Ishikawa (cell line): ENCODE measurements around the gene AIPL1.

Experiments
- CEBPB ChIP-seq: IDR thresholded peaks from 2 replicates; pipeline ENCODE4 v1.6.1; 2012
- CREB1 ChIP-seq: IDR thresholded peaks from 2 replicates; pipeline ENCODE4 v1.6.1; 2012; ENCODE audit warnings: low read depth
- EGR1 ChIP-seq: IDR thresholded peaks from 2 replicates; pipeline ENCODE4 v1.6.1; 2012
- EP300 ChIP-seq: IDR thresholded peaks from 2 replicates; pipeline ENCODE4 v1.6.1; 2012; ENCODE audit warnings: borderline replicate concordance
- FOXM1 ChIP-seq: IDR thresholded peaks from 2 replicates; pipeline ENCODE4 v1.6.1; 2012; ENCODE audit warnings: low read depth, borderline replicate concordance
- MAX ChIP-seq: IDR thresholded peaks from 2 replicates; pipeline ENCODE4 v1.6.1; 2012
- NFIC ChIP-seq: IDR thresholded peaks from 2 replicates; pipeline ENCODE4 v1.6.1; 2012
- RAD21 ChIP-seq: IDR thresholded peaks from 2 replicates; pipeline ENCODE4 v1.6.1; 2012; ENCODE audit warnings: low read depth
- REST ChIP-seq: IDR thresholded peaks from 2 replicates; pipeline ENCODE4 v1.6.1; 2012; ENCODE audit warnings: low read depth, mild to moderate bottlenecking
- TAF1 ChIP-seq: IDR thresholded peaks from 2 replicates; pipeline ENCODE4 v1.6.1; 2012; ENCODE audit warnings: low read depth, mild to moderate bottlenecking
- TCF12 ChIP-seq: IDR thresholded peaks from 2 replicates; pipeline ENCODE4 v1.6.1; 2012; ENCODE audit warnings: low read depth
- USF1 ChIP-seq: IDR thresholded peaks from 2 replicates; pipeline ENCODE4 v1.6.1; 2012
- YY1 ChIP-seq: IDR thresholded peaks from 2 replicates; pipeline ENCODE4 v1.6.1; 2012; ENCODE audit warnings: low read depth
- ZBTB7A ChIP-seq: IDR thresholded peaks from 2 replicates; pipeline ENCODE4 v1.6.1; 2012; ENCODE audit warnings: low read depth

- TF ChIP-seq CREB1 (no peak), EP300 (no peak), REST (no peak), NFIC (no peak), MAX (no peak), TCF12 (no peak), FOXM1 (no peak), RAD21 (no peak), YY1 (no peak), TAF1 (no peak), CEBPB (no peak), EGR1 (no peak), USF1 (no peak), ZBTB7A (no peak)
Measured at GRCh38 chr17:6458460-6458950, 23.6 kb upstream of the AIPL1 start.
